Stomach smooth muscle (tissue), 2 donors: ENCODE results near the gene FAM13A.
A peak's percentile ranks its signal among the peaks of the same experiment; 100 is the strongest.

Experiments used
- H3K27ac ChIP-seq: one replicate; pipeline ENCODE4 v1.7.0; 2013; ENCODE audit warnings: mild to moderate bottlenecking, low read length, inconsistent platforms
- H3K27me3 ChIP-seq, 2 donors: one replicate each; pipeline ENCODE4 v1.7.0; 2013; ENCODE audit warnings: low read length in 2 of 2; ENCODE audit not compliant: insufficient read depth in 2 of 2, control insufficient read depth in 1 of 2
- H3K36me3 ChIP-seq, 2 donors: one replicate each; pipeline ENCODE4 v1.7.0; 2013; ENCODE audit warnings: low read length in 2 of 2; ENCODE audit not compliant: control insufficient read depth in 2 of 2, insufficient read depth in 2 of 2
- H3K4me1 ChIP-seq: one replicate; pipeline ENCODE4 v1.7.0; 2013; ENCODE audit warnings: low read length; ENCODE audit not compliant: control insufficient read depth, insufficient read depth
- H3K4me3 ChIP-seq, 2 donors: one replicate each; pipeline ENCODE4 v1.7.0; 2013; ENCODE audit warnings: low read length in 2 of 2
- H3K9ac ChIP-seq, 2 donors: one replicate each; pipeline ENCODE4 v1.7.0; 2013; ENCODE audit warnings: low read length in 2 of 2, mild to moderate bottlenecking in 1 of 2
- H3K9me3 ChIP-seq, 2 donors: one replicate each; pipeline ENCODE4 v1.7.0; 2013; ENCODE audit warnings: low read length in 2 of 2; ENCODE audit not compliant: control insufficient read depth in 2 of 2
- donor health status: healthy.
- donor health status: Pancreatic carcinoma.

Gene FAM13A

GRCh38 chr4:88823058-88823919 lies 233.7 kb downstream of the FAM13A start:
- peak overlapping the region; percentile 87 for H3K27ac ChIP-seq
- peak overlapping the region; percentile 68 to 75 for H3K9ac ChIP-seq
- no peaks in the 10 kb centered on the region for H3K36me3 ChIP-seq
- peaks cover 11% of the 10 kb centered on the region for H3K4me1 ChIP-seq
- no peaks in the 10 kb centered on the region for H3K9me3 ChIP-seq
- H3K4me3 ChIP-seq: peak overlapping the region; percentile 76 to 92
- no peaks in the 10 kb centered on the region for H3K27me3 ChIP-seq

- peak overlapping the region; percentile 68 to 75 for H3K9ac ChIP-seq
- peak overlapping the region; percentile 87 for H3K27ac ChIP-seq
- peaks cover 16% of the 10 kb centered on the region for H3K4me1 ChIP-seq
- no peaks in the 10 kb centered on the region for H3K36me3 ChIP-seq
- H3K4me3 ChIP-seq: peak overlapping the region; percentile 76 to 92
- H3K9me3 ChIP-seq: no peaks in the 10 kb centered on the region
- no peaks in the 10 kb centered on the region for H3K27me3 ChIP-seq
These were observed 234.8 kb downstream of the FAM13A start for GRCh38 chr4:88822034-88822789.

- Histone ChIP-seq H3K9me3 (no peaks in the 10 kb centered on the region), H3K27ac (peak overlapping the region; percentile 87), H3K27me3 (no peaks in the 10 kb centered on the region), H3K4me3 (peak overlapping the region; percentile 76 to 92), H3K9ac (peak overlapping the region; percentile 68 to 75), H3K4me1 (peaks cover 16% of the 10 kb centered on the region), H3K36me3 (no peaks in the 10 kb centered on the region)
These were observed 235.5 kb downstream of the FAM13A start for GRCh38 chr4:88821522-88821921.

- no peaks in the 10 kb centered on the region for H3K27me3 ChIP-seq
- peak overlapping the region; percentile 76 to 92 for H3K4me3 ChIP-seq
- peak overlapping the region; percentile 63 to 68 for H3K9ac ChIP-seq
- H3K27ac ChIP-seq: peak overlapping the region; percentile 87
- H3K4me1 ChIP-seq: peaks cover 16% of the 10 kb centered on the region
- no peaks in the 10 kb centered on the region for H3K36me3 ChIP-seq
- H3K9me3 ChIP-seq: no peaks in the 10 kb centered on the region
These were observed 236.1 kb downstream of the FAM13A start for GRCh38 chr4:88820698-88821415.

- peak overlapping the region; percentile 76 to 92 for H3K4me3 ChIP-seq
- H3K27me3 ChIP-seq: no peaks in the 10 kb centered on the region
- H3K4me1 ChIP-seq: peaks cover 18% of the 10 kb centered on the region
- H3K27ac ChIP-seq: peak overlapping the region; percentile 87
- H3K9me3 ChIP-seq: no peaks in the 10 kb centered on the region
- no peaks in the 10 kb centered on the region for H3K36me3 ChIP-seq
- H3K9ac ChIP-seq: peak overlapping the region; percentile 7 to 68
These were observed 236.9 kb downstream of the FAM13A start for GRCh38 chr4:88819818-88820697.

GRCh38 chr4:88818631-88819470 lies 238.1 kb downstream of the FAM13A start:
- Histone ChIP-seq H3K36me3 (no peaks in the 10 kb centered on the region), H3K9ac (peak overlapping the region in 1 of 2 donors; percentile 48), H3K27ac (peak overlapping the region; percentile 3), H3K4me1 (peaks cover 22% of the 10 kb centered on the region), H3K4me3 (peak overlapping the region in 1 of 2 donors; percentile 14), H3K9me3 (no peaks in the 10 kb centered on the region), H3K27me3 (no peaks in the 10 kb centered on the region)

GRCh38 chr4:88817740-88818139 lies 239.2 kb downstream of the FAM13A start:
- no peak overlapping the region for H3K27ac ChIP-seq
- H3K9me3 ChIP-seq: no peaks in the 10 kb centered on the region
- no peak overlapping the region for H3K4me3 ChIP-seq
- no peak overlapping the region for H3K9ac ChIP-seq
- no peaks in the 10 kb centered on the region for H3K36me3 ChIP-seq
- H3K4me1 ChIP-seq: peaks cover 22% of the 10 kb centered on the region
- no peaks in the 10 kb centered on the region for H3K27me3 ChIP-seq

GRCh38 chr4:88816360-88816759 lies 240.6 kb downstream of the FAM13A start:
- Histone ChIP-seq H3K4me1 (peaks cover 22% of the 10 kb centered on the region), H3K27ac (no peak overlapping the region)

GRCh38 chr4:88814043-88814617 lies 242.9 kb downstream of the FAM13A start:
- H3K4me1 ChIP-seq: peaks cover 23% of the 10 kb centered on the region
- no peaks in the 10 kb centered on the region for H3K27me3 ChIP-seq
- H3K4me3 ChIP-seq: no peak overlapping the region
- peaks cover 0 to 3% of the 10 kb centered on the region in 2 donors for H3K36me3 ChIP-seq
- no peak overlapping the region for H3K27ac ChIP-seq
- no peaks in the 10 kb centered on the region for H3K9me3 ChIP-seq
- H3K9ac ChIP-seq: no peak overlapping the region

More at GRCh38 chr4:88816360-88816759, 240.6 kb downstream of the FAM13A start:
- peaks cover 0 to 3% of the 10 kb centered on the region in 2 donors for H3K36me3 ChIP-seq
- no peak overlapping the region for H3K9ac ChIP-seq
- H3K9me3 ChIP-seq: no peaks in the 10 kb centered on the region
- no peaks in the 10 kb centered on the region for H3K27me3 ChIP-seq
- no peak overlapping the region for H3K4me3 ChIP-seq
